Measurements from ENCODE around the gene HMG20B.

HMG20B gene

DNA sequence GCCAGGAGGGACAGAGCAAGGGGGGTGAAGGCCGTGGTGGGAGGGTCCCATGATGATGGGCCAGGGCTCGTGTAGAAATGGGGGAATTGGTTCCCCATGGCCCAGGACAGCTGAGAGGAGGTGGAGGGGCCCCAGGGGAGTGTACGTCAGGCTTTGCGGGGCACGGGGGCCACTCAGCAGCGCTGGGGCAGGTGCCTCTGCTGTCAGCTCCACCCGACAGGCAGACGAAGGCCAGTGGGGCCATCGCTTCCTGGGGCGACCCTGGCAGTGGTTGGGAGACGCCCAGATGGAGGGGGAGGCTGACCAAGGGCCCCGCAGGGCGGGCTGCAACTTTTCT is 35.7 kb upstream of the HMG20B start:
- peak in 1 of 56 donors; percentile 43 for DNase-seq

DNA sequence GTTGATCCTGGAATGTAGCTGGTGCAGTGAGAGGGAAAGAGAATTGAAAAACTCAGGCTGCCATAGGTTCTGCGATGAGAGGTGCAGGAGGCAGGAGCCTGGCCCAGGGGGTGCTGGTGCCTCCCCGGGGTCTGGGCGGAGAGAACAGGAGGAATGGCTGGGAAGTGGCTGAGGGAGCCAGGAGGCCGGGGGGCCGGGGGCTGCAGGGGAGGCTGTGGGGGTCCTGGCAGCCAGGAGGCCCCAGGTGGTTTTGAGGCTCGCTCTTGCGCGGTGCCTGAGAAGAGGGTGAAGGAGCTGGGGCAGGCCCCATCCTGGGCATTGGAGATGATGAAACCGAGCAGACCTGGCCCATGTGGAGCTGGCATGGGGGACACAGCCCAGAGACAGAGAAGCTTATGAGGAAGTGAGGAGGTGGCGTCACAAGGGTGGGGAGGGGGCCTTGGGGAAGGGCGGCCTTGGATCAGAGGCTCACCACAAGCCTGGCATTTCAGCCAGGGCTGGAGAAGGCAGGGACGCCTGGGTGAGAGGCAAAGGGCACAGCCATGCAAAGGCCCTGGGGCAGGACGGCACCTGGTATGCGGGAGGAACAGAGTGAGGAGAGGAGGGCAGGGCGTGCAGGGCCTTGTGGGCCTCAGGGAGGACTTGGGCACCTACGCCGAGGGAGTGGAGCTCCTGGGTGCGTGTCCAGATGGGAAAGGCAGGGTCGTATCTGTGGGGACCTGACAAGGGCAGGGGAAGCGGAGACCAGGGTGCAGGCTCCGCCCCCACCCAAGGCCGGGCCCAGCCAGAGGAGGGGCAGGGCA is 35.1 kb upstream of the HMG20B start:
- peak in 4 of 56 donors; percentile 17 to 34 (median 25) for DNase-seq

DNA sequence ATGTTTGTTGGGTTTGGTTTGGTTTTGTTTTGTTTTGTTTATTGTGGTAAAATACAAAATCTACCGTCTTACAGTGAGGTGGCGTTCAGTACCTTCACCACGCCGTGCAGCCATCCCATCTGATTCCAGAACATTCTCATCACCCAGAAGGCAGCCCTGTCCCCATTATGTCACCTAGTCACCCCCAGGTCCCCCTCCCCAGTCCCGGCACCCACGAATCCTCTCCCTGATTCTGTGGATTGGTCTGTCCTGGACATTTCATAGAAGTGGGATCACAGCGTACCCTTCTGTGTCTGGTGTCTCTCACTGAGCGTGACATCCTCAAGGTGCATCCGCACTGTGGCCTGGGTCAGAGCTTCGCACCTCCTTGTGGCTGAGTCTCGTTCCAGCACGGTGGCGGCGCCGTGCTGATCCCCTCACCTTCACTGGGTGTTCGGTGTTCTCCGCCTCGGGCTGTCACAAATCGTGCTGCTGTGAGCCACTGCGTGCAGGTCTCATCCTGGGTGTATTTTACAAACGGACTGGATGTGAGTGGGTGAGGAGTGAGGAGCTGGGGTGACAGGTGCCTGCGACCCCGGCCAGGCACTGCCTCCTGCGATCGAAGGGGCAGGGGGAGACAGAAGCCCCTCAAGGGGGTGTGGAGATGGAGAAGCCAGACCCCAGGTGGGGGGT is 34.4 kb upstream of the HMG20B start:
- no peak for DNase-seq

DNA sequence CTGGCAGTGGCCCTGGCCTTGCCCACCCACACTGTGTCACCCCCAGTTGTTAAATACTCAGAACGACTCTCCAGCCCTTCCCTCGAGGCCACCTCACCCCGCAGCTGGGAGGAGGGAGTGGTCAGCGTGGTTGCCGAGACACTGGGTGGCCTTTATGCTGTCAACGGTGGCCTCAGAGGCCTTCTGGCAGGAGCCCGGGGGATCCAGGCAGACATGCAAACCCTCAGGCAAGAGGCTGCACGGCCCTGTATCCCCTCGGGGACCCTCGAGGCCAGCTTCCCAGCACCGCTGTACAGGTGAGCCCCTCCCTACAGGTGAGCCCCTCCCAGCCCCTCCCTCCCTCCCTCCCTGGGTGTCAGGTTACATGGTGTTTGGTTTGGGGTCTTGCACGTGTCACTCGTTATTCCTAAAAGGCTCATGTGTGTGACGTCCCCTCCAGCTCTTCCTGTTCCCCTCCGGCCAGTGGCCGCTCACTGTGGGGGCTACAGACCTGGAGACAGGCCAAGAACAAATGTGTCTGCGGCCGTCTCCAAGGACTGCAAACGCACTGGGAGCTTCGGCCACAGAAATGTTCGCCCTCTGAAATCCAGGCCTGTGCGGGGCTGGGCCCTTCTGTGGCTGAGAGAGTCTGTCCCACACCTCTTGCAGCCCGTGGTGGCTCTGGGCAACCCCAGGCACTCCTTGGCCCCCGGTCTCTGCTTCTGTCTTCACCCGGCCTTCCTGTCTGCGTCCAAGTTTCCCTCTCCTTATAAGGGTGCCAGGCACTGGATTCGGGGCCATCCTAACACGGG is 33.6 kb upstream of the HMG20B start, which contains the start of gene TEKTIP1:
Gene TEKTIP1, plus strand, starts transcription at position 210 of the 791 bp plus-strand sequence. Its CDS starts 4 bp downstream, at position 214.
- DNase-seq, result peak in 15 of 56 donors; percentile 9 to 58 (median 25)

DNA sequence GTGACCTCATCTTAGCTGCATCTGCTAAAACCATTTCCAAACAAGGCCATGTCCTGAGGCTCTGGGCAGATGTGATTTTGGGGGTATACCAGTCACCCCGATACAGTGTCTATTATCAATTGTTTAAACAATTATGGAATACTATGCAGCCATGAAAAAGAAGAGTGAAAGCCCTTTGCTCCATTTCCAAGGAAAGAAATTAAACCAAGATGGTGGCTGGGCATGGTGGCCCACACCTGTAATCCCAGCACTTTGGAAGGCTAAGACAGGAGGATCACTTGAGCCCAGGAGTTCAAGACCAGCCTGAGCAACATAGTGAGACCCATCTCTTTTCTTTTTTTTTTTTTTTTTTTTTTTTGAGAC is 33.0 kb upstream of the HMG20B start:
- DNase-seq, result no peak

DNA sequence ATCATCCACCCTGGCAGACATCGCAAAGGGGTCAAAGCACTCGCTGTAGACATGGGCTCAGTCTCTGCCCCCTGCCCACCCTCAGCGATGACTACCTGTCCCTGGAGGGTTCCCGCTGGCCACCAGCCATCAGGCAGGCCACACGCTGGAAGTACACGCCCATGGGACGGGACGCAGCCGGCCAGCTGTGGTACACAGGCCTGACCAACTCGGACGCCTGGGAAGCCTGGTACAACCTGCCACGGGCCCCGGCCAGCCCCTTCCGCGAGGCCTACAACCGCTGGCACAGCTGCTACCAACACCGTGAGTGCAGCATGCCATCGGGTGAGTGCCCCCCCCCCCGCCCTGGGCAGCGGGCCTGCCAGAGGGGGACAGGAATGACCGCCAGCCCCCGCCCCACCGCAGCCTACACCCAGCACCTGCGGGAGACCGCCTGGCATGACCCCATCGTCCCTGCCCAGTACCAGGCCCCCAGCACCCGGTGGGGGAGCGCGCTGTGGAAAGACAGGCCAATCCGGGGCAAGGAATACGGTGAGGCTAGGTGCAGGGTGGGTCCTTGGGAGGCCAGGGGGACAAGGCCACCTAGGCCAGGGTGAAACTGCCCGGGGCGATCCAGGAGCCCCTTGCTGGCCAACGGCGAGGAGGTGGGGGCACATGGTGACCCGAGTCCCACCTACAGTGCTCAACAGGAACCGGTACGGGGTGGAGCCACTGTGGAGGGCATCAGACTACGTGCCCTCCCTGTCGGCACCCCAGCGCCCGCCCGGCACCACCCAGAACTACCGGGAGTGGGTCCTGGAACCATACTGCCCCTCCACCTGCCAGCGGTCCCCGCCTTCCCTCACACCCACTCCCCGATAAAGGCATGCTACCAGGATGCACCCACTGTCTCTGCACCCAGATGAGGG is 29.3 kb upstream of the HMG20B start:
- DNase-seq, result peak in 43 of 56 donors; percentile 9 to 88 (median 44)

DNA sequence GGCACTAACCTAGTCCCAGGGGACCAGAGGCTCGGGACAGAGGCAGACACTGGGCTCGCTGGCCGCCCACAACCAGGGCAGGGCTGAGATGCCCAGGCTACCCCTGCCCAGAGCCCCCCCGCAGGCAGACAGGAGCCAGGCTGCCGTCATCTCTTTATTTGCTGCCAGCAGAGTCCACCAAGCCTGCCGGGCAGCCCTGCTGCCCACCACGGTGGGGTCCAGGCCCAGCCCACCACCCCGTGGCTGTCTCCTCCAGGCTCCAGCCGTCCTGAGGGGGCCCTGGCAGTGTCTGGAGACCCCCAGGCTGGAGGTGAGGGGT is 28.7 kb upstream of the HMG20B start:
- peak in 6 of 56 donors; percentile 13 to 54 (median 38) for DNase-seq

DNA sequence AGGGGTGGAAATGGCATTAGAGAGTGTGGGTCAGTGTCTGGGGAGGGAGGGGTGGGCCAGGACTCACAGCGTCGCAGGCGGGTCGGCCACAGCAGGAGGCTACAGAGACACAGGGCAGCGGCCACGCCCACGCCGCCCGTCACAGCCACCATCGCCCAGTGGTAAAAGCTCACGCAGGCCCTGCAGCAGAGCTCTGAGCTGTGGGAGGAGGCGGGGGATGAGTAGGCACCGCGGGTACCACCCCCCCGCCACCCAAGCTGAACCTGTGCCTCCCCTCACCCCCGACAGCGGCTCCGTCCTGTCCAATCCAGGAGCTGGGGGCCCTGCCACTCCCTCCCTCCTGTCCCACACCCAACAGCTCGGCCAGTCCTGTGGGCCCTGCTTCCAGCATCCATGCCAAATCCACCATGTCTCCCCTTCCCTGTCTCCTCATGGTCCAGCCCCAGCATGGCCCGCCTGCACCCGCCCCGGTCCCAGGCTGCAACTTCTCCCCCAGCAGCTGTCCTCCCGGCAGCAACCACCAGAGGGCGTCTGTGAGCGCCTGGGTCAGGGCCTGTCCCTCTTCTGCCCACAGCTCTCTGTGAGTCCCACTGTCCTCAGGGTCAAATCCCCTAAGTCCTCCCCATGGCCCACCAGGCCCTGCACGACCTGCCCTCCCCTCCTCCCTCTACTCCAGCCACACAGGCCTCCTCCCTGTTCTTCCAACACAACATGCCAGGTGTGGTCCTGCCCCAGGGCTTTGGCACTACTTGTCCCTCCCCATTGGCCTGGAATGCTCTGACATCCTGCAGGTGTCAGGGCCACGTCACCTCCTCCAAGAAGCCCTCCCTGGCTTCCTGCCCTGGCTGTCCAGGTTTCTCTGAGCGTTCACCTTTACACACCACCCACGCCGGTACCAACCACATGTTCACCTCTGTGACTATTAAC is 27.7 kb upstream of the HMG20B start:
- peak in 55 of 56 donors; percentile 20 to 95 (median 77) for DNase-seq

DNA sequence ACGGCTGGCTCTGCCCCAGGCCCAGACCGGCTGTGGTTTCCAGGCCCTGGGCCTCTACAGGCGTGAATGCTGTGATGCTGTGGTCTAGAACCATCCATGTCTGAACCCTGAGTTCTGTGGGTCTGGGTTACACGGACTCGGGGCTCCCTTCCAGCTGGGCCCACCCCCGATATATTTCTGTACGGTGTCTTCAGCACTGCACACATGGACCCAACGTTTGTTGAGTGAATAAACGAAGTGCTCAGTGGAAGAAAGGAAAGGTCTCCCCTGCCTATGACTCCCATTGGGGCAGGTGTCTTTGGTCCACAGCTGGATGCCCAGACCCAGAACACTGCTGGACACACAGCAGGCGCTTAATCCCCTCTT is 27.1 kb upstream of the HMG20B start:
- no peak for DNase-seq

DNA sequence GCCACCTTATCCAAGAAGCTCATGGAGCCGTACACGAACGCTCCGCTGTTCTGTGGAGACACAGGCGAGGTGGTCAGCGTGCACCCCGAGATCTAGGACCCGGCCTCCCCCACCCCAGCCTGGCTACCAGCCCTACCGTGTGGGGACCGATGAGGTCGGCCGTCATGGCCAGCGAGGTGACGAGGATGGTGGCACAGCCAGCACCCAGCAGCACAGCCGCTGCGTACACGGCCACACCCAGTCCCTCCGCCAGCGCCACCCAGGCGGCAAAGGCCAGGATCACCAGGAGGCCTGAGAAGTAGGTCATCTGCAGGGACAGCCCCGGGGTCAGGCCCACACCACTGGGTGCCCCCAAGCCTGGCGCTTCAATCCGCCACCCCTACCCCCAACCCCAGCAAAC is 26.6 kb upstream of the HMG20B start:
- DNase-seq, result peak in 1 of 56 donors; percentile 16

DNA sequence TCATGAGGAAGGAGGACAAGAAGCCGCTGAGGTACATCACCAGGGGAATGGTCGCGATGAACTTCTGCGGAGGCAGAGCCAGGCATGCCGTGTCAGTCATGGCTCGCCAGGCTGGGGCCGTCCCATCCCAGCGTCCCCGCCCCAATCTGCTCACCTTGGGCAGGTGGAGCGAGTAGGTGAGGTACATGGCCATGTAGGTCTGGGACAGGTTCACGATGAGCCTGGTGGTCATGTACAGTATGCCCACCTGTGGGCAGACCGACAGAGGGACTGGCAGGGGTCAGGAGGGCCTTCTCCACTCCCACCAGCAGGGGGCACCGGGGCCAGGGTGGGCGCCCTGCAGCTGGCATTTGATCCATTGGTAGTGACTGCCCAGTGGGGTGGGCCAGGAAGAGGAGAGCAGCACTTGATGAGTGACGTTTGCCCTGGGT is 25.4 kb upstream of the HMG20B start:
- DNase-seq, result no peak

DNA sequence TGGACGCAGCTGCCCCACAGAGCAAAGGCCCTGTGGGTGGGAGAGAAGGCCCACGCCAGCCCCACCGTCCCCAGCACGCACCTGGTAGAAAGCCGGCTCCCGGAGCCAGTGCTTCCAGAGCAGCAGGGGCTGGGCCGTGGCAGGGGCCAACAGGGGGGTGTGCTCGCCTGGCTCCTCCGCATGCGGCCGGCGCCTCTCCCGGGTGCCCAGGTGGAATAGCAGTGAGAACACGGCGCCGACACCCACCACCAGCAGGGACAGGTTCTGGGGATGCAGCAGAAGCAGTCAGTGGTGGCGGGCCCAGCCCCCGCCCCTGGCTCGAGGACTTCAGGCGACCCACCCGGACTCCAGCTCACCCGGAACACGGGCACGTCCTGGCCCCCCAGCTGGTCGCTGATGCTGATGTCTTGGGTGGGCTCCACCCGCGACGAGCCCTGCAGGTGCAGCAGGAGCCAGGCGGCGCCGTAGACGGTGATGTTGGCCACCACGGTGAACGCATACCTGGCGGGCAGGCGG is 24.9 kb upstream of the HMG20B start:
- DNase-seq, result no peak

DNA sequence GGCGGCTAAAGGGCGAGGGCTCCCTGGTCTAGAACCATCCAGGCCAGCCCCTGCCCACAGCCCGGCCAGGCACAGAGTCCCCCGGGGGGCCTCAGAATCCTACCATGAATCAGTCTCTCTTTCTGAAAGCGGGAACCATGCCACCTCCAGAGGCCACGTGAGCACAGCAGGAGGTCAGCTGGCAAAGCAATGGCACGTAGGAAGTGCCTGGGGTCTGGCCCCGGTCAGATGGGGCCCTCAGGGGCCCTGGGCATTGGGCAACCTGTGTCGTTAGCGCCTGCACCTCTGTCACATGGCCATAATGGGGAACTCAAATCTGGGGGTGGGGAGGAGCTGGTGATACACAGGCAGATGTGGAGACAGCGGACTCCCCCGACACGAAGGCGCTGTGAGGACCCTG is 24.1 kb upstream of the HMG20B start:
- peak in 22 of 56 donors; percentile 12 to 86 (median 36) for DNase-seq

DNA sequence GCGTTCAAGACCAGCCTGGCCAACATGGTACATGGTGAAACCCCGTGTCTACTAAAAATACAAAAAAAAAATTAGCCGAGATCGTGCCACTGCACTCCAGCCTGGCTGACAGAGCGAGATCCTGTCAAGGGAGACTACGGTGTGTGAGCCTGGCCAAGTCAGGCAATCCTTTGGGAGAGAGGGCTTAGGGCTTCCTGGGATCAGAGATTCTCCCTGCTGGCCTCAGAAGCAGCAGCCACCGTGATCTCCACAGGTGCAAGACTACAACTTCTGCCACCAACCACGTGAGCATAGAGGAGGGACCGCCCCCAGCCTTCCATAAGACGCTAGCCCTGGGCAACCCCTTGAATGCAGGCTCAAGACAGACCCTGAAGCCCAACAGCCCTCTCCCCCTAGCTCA is 22.9 kb upstream of the HMG20B start:
- no peak for DNase-seq

DNA sequence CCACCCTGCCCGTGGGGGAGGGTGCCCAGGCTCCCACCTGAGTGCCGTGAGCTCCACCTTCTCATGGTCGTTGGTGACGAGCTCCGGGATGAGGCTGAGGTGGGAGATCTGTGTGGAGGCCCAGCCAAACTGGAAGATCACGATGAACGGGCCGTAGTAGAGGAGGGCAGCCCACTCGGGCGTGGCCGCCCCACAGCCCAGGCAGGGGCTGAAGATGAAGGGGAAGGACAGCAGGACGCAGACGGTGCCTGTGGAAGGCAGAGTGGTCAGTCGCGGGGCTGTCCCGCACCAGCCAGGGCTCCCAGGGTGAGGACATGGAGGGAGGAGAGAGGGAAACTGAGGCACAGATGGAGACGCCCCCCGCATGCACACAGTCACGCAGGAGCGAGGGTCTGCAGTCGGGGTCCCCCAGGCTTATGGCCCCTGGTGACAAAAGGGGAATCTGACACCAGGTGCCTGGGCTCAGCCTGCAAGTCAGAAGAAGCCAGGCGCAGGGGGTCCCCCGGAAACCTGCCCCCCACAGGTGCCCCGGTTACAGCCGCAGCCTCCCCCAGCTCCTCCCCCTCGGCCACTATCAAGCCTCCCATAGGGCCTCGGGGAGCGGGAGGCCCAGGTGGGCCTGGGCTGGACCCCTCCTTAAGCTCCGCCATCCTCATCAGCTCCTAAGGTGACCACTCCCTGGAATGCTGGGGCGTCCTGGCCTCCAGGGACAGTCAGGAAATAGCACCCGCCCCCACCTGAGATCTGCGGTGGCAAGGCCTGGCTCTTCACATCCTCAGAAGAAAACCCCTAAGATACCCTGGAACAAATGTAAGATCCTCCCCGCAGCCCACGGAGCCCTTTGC is 21.6 kb upstream of the HMG20B start:
- no peak for DNase-seq

DNA sequence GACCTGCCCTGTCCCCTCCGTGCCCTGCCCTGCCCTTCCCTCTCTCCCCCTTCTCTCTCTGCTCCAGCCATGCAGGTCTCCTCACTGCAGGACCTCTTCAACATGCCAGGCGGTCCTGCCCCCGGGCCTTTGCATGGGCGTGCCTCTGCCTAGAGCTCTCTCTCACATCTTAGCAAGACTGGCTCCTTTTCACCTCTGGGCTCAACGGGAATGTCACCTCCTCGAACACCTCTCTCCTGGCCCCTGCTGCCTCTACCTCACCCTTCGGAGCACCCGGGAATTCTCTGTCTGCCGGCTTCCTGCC is 21.0 kb upstream of the HMG20B start:
- DNase-seq, result no peak

DNA sequence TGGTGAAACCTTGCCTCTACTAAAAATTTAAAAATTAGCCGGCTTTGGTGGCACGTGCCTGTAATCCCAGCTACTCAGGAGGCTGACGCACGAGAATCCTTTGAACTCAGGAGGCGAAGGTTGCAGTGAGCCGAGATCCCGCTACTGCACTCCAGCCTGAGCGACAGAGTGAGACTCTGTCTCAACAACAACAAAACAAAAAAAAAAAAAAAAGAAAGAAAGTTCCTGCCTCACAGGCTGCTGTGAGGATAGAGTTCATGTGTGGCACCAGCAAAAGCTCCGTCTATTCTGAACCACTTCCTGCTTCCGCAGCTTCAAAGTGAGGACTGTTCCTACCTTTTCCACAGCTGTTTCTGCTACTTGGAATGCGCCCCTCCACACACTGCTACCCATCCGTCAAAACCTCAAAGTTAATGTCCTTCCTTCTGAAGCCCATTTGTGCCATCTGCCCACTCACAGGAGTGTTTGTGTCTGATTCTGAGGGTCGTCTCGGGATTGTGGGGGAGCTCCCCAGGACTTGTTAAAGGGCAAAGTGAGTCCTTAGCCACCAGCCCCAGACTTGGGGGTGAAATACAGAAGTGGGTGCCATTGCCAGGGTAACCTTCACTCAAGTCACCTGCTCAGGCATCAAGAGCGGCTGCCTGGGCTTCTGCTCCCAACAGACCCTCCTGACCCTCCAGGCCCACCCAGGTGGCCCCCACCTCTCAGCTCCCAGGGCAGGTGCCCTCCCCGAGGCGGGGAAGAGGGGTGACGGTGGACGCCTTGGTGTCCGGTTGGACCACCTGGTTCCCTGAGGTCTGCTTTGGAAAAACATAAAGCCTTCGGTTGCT is 18.3 kb upstream of the HMG20B start:
- DNase-seq, result no peak

All from nucleus accumbens (tissue), 56 donors.